Esophagus squamous epithelium (tissue), 5 donors: Measurements from ENCODE around the gene TRAP1. TPM values are rescaled to one million over a fixed set of nuclear protein-coding genes. Genes with fewer than 3 reads are reported as not detected.

Experiments used
- DNase-seq: peaks from one replicate; lab custom pipeline; 2025; lab: John Stamatoyannopoulos, UW
- H3K27ac ChIP-seq, 4 donors: fragments of 200-600 bp; sonication (generic); one replicate each; pipeline ENCODE4 v1.5.1; 2016 to 2019; ENCODE audit warnings: mild to moderate bottlenecking in 1 of 4
- H3K27me3 ChIP-seq, 4 donors: fragments of 200-600 bp; sonication (generic); 1 replicate in 3 of 4; 2 replicates in 1 of 4; pipeline versions ENCODE4 v1.5.1 to v1.6.0; 2017 to 2021; ENCODE audit warnings: antibody characterized with exemption in 1 of 4
- H3K36me3 ChIP-seq, 3 donors: fragments of 200-600 bp; sonication (generic); one replicate each; pipeline ENCODE4 v1.5.1; 2016 to 2019
- H3K4me1 ChIP-seq, 3 donors: fragments of 200-600 bp; sonication (generic); one replicate each; pipeline ENCODE4 v1.5.1; 2017 to 2019
- H3K4me3 ChIP-seq, 4 donors: fragments of 200-600 bp; sonication (generic); 1 replicate in 3 of 4; 2 replicates in 1 of 4; pipeline ENCODE4 v1.5.1; 2016 to 2019; ENCODE audit warnings: mild to moderate bottlenecking in 2 of 4, moderate library complexity in 1 of 4
- H3K9me3 ChIP-seq, 3 donors: fragments of 200-600 bp; sonication (generic); one replicate each; pipeline ENCODE4 v1.5.1; 2016 to 2019
- CTCF ChIP-seq, 6 experiments: fragments of 450-650 bp in 4 of 6; fragments of 200-600 bp in 2 of 6; sonication (generic) in 2 of 6; IDR thresholded peaks; one replicate each; pipeline ENCODE4 v1.5.1; 2016 to 2019; ENCODE audit warnings: antibody characterized with exemption in 6 of 6, mild to moderate bottlenecking in 4 of 6, moderate library complexity in 4 of 6
- POLR2A ChIP-seq, 4 donors: fragments of 450-650 bp; IDR thresholded peaks; one replicate each; pipeline ENCODE4 v1.6.1; 2017; ENCODE audit warnings: antibody characterized with exemption in 4 of 4, mild to moderate bottlenecking in 4 of 4, moderate library complexity in 3 of 4
- WGBS, 2 donors: methylation state at CpG; one replicate each; pipeline ENCODE4 v1.1.5; 2018; 5-methylcytosine and 5-hydroxymethylcytosine counted together
- intact Hi-C: fragments of 100-400 bp; cut with DNase I; formaldehyde crosslinking; loops from one replicate; pipeline ENCODE4 v1.15.0; 2022
- total RNA-seq, 4 donors: library from RNA; depleted of rRNA; stranded (reverse); fragments of >200 nt; gene quantifications; one replicate each; pipeline ENCODE4 v1.1.0, GENCODE V29; 2016
- donor health status: DM: yes; HTN: yes; CAD: no.

TRAP1 gene
- total RNA-seq, 4 donors from 2014 or later, result 76.5 to 121 (median 97.6) TPM

- 92% methylated on average over 7 of the region's 26 CpGs; no CpG with 5 or more reads in 1 of the 2 donors for WGBS, 2 donors
- H3K27me3 ChIP-seq, result no peaks in the 10 kb centered on the region
- H3K27ac ChIP-seq, result no peak overlapping the region
- H3K4me3 ChIP-seq, result no peak overlapping the region
- no peaks in the 10 kb centered on the region for H3K9me3 ChIP-seq
- H3K4me1 ChIP-seq, result no peaks in the 10 kb centered on the region
- intact Hi-C loops, result no loop called here
- peaks cover 8 to 93% (median 29%) of the 10 kb centered on the region in 3 donors for H3K36me3 ChIP-seq
- no peak for DNase-seq
- TF ChIP-seq CTCF (IDR thresholded peaks at IDR 0.05), result no peak
- TF ChIP-seq POLR2A (IDR thresholded peaks at IDR 0.05), result no peak
Observed at GRCh38 chr16:3672571-3673041, 44.7 kb downstream of the TRAP1 start.

- DNase-seq, result no peak
- H3K4me1 ChIP-seq, result no peaks in the 10 kb centered on the region
- WGBS, 2 donors, result 94% methylated on average over 6 of the region's 11 CpGs; no CpG with 5 or more reads in 1 of the 2 donors
- H3K4me3 ChIP-seq, result no peak overlapping the region
- H3K9me3 ChIP-seq, result no peaks in the 10 kb centered on the region
- intact Hi-C loops, result no loop called here
- H3K27ac ChIP-seq, result no peak overlapping the region
- H3K27me3 ChIP-seq, result no peaks in the 10 kb centered on the region
- H3K36me3 ChIP-seq, result peaks cover 4 to 91% (median 29%) of the 10 kb centered on the region in 3 donors
- TF ChIP-seq CTCF (IDR thresholded peaks at IDR 0.05) (no peak), POLR2A (IDR thresholded peaks at IDR 0.05) (no peak)
Observed at GRCh38 chr16:3671424-3671823, 45.9 kb downstream of the TRAP1 start.

- DNase-seq, result no peak
- Histone ChIP-seq H3K4me3 (no peak overlapping the region), H3K4me1 (no peaks in the 10 kb centered on the region), H3K27ac (no peak overlapping the region), H3K27me3 (no peaks in the 10 kb centered on the region), H3K36me3 (peaks cover 4 to 91% (median 25%) of the 10 kb centered on the region in 3 donors), H3K9me3 (no peaks in the 10 kb centered on the region)
- 89 to 94% methylated on average over 11 to 12 of the region's 13 CpGs for WGBS, 2 donors
- TF ChIP-seq CTCF (IDR thresholded peaks at IDR 0.05) (no peak), POLR2A (IDR thresholded peaks at IDR 0.05) (no peak)
- intact Hi-C loops, result no loop called here
Observed at GRCh38 chr16:3670711-3671110, 46.6 kb downstream of the TRAP1 start.

GRCh38 chr16:3669082-3669481 is 48.2 kb downstream of the TRAP1 start:
- peaks cover 12 to 91% (median 25%) of the 10 kb centered on the region in 3 donors for H3K36me3 ChIP-seq
- no peaks in the 10 kb centered on the region for H3K4me1 ChIP-seq
- H3K4me3 ChIP-seq, result no peak overlapping the region
- intact Hi-C loops, result no loop called here
- TF ChIP-seq CTCF (IDR thresholded peaks at IDR 0.05) (no peak), POLR2A (IDR thresholded peaks at IDR 0.05) (no peak)
- no peak overlapping the region for H3K27ac ChIP-seq
- no peaks in the 10 kb centered on the region for H3K9me3 ChIP-seq
- no peak for DNase-seq
- whole genome bisulfite sequencing, 2 donors, result 73 to 91% methylated on average over 6 to 10 of the region's 10 CpGs
- H3K27me3 ChIP-seq, result no peaks in the 10 kb centered on the region

GRCh38 chr16:3668626-3669025 is 48.7 kb downstream of the TRAP1 start:
- Histone ChIP-seq H3K4me1 (no peaks in the 10 kb centered on the region), H3K9me3 (no peaks in the 10 kb centered on the region), H3K27ac (no peak overlapping the region), H3K36me3 (peaks cover 12 to 91% (median 25%) of the 10 kb centered on the region in 3 donors), H3K4me3 (no peak overlapping the region), H3K27me3 (no peaks in the 10 kb centered on the region)
- 77 to 95% methylated on average over 5 to 10 of the region's 11 CpGs for WGBS, 2 donors
- intact Hi-C loops, result no loop called here
- DNase-seq, result no peak
- TF ChIP-seq POLR2A (IDR thresholded peaks at IDR 0.05), result no peak
- TF ChIP-seq CTCF (IDR thresholded peaks at IDR 0.05), result no peak
